Measurements from ENCODE around the gene HELZ2. TPM values are rescaled to one million over a fixed set of nuclear protein-coding genes. Genes with fewer than 3 reads are reported as not detected.

The HELZ2 gene
- total and polyA plus RNA-seq, 10 of the 15 experiments (the other 5 are each of a cell fraction or from before 2014, with no cell fraction given) = 0.05 to 33.3 (median 6.2) TPM

GRCh38 chr20:63533388-63533787, 40.7 kb downstream of the HELZ2 start:
- intact Hi-C loops (cut with micrococcal nuclease; ENCODE audit: unreplicated experiment) = no loop called here
- RAD21 ChIA-PET (ENCODE audit: unreplicated experiment) = no interaction called here
- CTCF ChIA-PET = interaction anchor here (1.5 kb wide), 1 partner anchor 37 kb away, joined by 4 read pairs; no protein-coding TSS in a partner anchor

More at GRCh38 chr20:63533388-63533787, 40.7 kb downstream of the HELZ2 start:
- H3K36me3 ChIP-seq (ENCODE audit: control insufficient read depth in 2 of 2, insufficient read depth in 2 of 2, low read length in 1 of 2) = no peaks in the 10 kb centered on the region
- in situ Hi-C loops (cut with MboI) = no loop called here
- H4K20me1 ChIP-seq (ENCODE audit: control insufficient read depth, insufficient read depth) = no peaks in the 10 kb centered on the region
- no peak for ATAC-seq
- H3K79me2 ChIP-seq (ENCODE audit: control insufficient read depth, insufficient read depth, low read length) = no peaks in the 10 kb centered on the region
- H3K9ac ChIP-seq (ENCODE audit: control insufficient read depth, insufficient read depth, low read length) = no peak overlapping the region
- DNase-seq (ENCODE audit: low read depth, low spot score) = no peak
- SMC1A ChIA-PET (ENCODE audit: uncharacterized antibody, unreplicated experiment) = no interaction called here
- no peak overlapping the region for H2AFZ ChIP-seq (ENCODE audit: control insufficient read depth, low read depth, low read length)
- no peaks in the 10 kb centered on the region; a peak in 1 of 4 replicates for H3K27me3 ChIP-seq (replicated peaks in 1 of 2; ENCODE audit: control insufficient read depth in 2 of 2, insufficient read depth in 2 of 2, low read length in 1 of 2)
- no peak overlapping the region for H3K27ac ChIP-seq (ENCODE audit: control insufficient read depth, insufficient read depth)
- H3K4me3 ChIP-seq = no peak overlapping the region
- POLR2A ChIA-PET = interaction anchor here (0.6 kb wide), 1 partner anchor 304 kb away, joined by 3 read pairs; no protein-coding TSS in a partner anchor
- TF ChIP-seq, protein P1, sequence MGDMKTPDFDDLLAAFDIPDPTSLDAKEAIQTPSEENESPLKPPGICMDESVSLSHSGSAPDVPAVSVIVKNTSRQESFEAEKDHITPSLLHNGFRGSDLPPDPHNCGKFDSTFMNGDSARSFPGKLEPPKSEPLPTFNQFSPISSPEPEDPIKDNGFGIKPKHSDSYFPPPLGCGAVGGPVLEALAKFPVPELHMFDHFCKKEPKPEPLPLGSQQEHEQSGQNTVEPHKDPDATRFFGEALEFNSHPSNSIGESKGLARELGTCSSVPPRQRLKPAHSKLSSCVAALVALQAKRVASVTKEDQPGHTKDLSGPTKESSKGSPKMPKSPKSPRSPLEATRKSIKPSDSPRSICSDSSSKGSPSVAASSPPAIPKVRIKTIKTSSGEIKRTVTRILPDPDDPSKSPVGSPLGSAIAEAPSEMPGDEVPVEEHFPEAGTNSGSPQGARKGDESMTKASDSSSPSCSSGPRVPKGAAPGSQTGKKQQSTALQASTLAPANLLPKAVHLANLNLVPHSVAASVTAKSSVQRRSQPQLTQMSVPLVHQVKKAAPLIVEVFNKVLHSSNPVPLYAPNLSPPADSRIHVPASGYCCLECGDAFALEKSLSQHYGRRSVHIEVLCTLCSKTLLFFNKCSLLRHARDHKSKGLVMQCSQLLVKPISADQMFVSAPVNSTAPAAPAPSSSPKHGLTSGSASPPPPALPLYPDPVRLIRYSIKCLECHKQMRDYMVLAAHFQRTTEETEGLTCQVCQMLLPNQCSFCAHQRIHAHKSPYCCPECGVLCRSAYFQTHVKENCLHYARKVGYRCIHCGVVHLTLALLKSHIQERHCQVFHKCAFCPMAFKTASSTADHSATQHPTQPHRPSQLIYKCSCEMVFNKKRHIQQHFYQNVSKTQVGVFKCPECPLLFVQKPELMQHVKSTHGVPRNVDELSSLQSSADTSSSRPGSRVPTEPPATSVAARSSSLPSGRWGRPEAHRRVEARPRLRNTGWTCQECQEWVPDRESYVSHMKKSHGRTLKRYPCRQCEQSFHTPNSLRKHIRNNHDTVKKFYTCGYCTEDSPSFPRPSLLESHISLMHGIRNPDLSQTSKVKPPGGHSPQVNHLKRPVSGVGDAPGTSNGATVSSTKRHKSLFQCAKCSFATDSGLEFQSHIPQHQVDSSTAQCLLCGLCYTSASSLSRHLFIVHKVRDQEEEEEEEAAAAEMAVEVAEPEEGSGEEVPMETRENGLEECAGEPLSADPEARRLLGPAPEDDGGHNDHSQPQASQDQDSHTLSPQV (IDR thresholded peaks at IDR 0.05) = no peak
- no peaks in the 10 kb centered on the region for H3K9me3 ChIP-seq (replicated peaks; ENCODE audit: control insufficient read depth, insufficient read depth, low read length)
- 30% methylated on average over 13 of the region's 14 CpGs for WGBS (ENCODE audit: insufficient coverage, insufficient replicate concordance, low lambda C conversion rate, missing lambda C conversion rate)
- BruUV-seq (replicated peaks) = no TSS peak
- peaks cover 20% of the 10 kb centered on the region for H3K4me1 ChIP-seq (ENCODE audit: control insufficient read depth, insufficient read depth, low read length)
- FAIRE-seq = no peak
- no peak overlapping the region for H3K4me2 ChIP-seq (ENCODE audit: control insufficient read depth, insufficient read depth)

All from GM12878 (cell line).